ENCODE data around the gene PTPRS. TPM values are rescaled to one million over a fixed set of nuclear protein-coding genes. Genes with fewer than 3 reads are reported as not detected.

The PTPRS gene
- polyA plus RNA-seq, 12 donors = 27.7 to 83.3 (median 37.3) TPM; not detected in 1

- no peak for DNase-seq
Measured at GRCh38 chr19:5356428-5356827, 15.8 kb upstream of the PTPRS start.

- no peak for DNase-seq
Measured at GRCh38 chr19:5355693-5356092, 15.1 kb upstream of the PTPRS start.

- DNase-seq = no peak
Measured at GRCh38 chr19:5355076-5355475, 14.5 kb upstream of the PTPRS start.

- DNase-seq = no peak
Measured at GRCh38 chr19:5354403-5354802, 13.8 kb upstream of the PTPRS start.

- DNase-seq = no peak
Measured at GRCh38 chr19:5352229-5352763, 11.7 kb upstream of the PTPRS start.

GRCh38 chr19:5351731-5352228, 11.2 kb upstream of the PTPRS start:
- no peak for DNase-seq

- no peak for DNase-seq
Measured at GRCh38 chr19:5349041-5349440, 8.4 kb upstream of the PTPRS start.

GRCh38 chr19:5345895-5346386, 5.3 kb upstream of the PTPRS start:
- DNase-seq = no peak

GRCh38 chr19:5343848-5344247, 3.2 kb upstream of the PTPRS start:
- DNase-seq = no peak

- no peak for DNase-seq
Measured at GRCh38 chr19:5342573-5343201, 2.1 kb upstream of the PTPRS start.

- no peak for DNase-seq
Measured at GRCh38 chr19:5341981-5342380, 1.4 kb upstream of the PTPRS start.

- DNase-seq = no peak
Measured at GRCh38 chr19:5341448-5341820, 822 bp upstream of the PTPRS start.

- DNase-seq = no peak
Measured at GRCh38 chr19:5339950-5340636, 519 bp downstream of the PTPRS start.

GRCh38 chr19:5339198-5339949, 1.2 kb downstream of the PTPRS start:
- no peak for DNase-seq

GRCh38 chr19:5338656-5339197, 1.9 kb downstream of the PTPRS start:
- DNase-seq = no peak

- DNase-seq = no peak
Measured at GRCh38 chr19:5337708-5338655, 2.6 kb downstream of the PTPRS start.

GRCh38 chr19:5337126-5337525, 3.5 kb downstream of the PTPRS start:
- DNase-seq = no peak

- no peak for DNase-seq
Measured at GRCh38 chr19:5336195-5336965, 4.2 kb downstream of the PTPRS start.

- no peak for DNase-seq
Measured at GRCh38 chr19:5335593-5335992, 5.0 kb downstream of the PTPRS start.
